SK-N-SH (cell line): ENCODE measurements around the gene TEX30.

Experiments
- CTCF ChIP-seq: fragments of 200-600 bp; sonication (generic); IDR thresholded peaks from 2 replicates; pipeline ENCODE4 v1.6.1; 2017; ENCODE audit warnings: antibody characterized with exemption, mild to moderate bottlenecking, moderate library complexity
- GATA2 ChIP-seq: sonication (generic); formaldehyde crosslinking; IDR thresholded peaks from 2 replicates; pipeline ENCODE4 v1.5.0; 2020; ENCODE audit warnings: mild to moderate bottlenecking, missing genetic modification reagents
- POLR2AphosphoS5 ChIP-seq: IDR thresholded peaks from 2 replicates; pipeline ENCODE4 v1.6.1; 2012; ENCODE audit warnings: low read depth, low read length
- RAD21 ChIP-seq: IDR thresholded peaks from 2 replicates; pipeline ENCODE4 v1.6.1; 2012; ENCODE audit warnings: mild to moderate bottlenecking, low read length
- REST ChIP-seq: IDR thresholded peaks from 2 replicates; pipeline ENCODE4 v1.6.1; 2012; ENCODE audit warnings: mild to moderate bottlenecking, low read depth, low read length, moderate library complexity
- SIN3A ChIP-seq: IDR thresholded peaks from 2 replicates; pipeline ENCODE4 v1.6.1; 2012; ENCODE audit warnings: low read depth, mild to moderate bottlenecking, low read length, moderate library complexity, borderline replicate concordance
- USF2 ChIP-seq: fragments of 150-350 bp; IDR thresholded peaks from 2 replicates; pipeline ENCODE4 v1.6.1; 2017; ENCODE audit warnings: antibody characterized with exemption, low read length, low read depth, borderline replicate concordance

DNA sequence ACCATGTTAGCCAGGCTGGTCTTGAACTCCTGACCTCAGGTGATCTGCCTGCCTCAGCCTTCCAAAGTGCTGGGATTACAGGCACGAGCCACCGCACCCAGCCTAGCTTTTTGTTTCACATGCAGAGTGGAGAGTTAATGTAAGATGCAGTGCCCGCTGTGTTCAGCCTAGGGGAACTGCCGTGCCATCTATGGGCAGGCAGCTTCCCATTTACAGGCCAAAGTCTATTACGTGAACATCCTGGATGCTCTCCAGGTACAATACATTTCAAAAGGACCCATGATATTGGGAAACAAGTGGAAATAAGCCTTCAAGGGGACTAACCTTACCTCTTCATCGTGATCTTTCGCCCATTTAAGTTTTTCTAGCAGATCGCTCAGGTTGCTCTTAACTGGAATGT is 15.1 kb upstream of the TEX30 start:
- TF ChIP-seq RAD21: no peak
- TF ChIP-seq CTCF: no peak
- TF ChIP-seq SIN3A: no peak
- TF ChIP-seq USF2: no peak
- no peak for TF ChIP-seq POLR2AphosphoS5
- no peak for TF ChIP-seq GATA2
- TF ChIP-seq REST: no peak
